ENCODE data around the gene GPNMB. TPM values are rescaled to one million over a fixed set of nuclear protein-coding genes. Genes with fewer than 3 reads are reported as not detected.
A peak's percentile ranks its signal among the peaks of the same experiment; 100 is the strongest.
"Not testable (repeated sequence)": the region's sequence is repeated elsewhere in the genome, so short reads cannot be mapped to it uniquely, and the experiment has no call there.

The GPNMB gene
- total and polyA plus RNA-seq, 5 donors: 113 to 246 (median 190) TPM

DNA sequence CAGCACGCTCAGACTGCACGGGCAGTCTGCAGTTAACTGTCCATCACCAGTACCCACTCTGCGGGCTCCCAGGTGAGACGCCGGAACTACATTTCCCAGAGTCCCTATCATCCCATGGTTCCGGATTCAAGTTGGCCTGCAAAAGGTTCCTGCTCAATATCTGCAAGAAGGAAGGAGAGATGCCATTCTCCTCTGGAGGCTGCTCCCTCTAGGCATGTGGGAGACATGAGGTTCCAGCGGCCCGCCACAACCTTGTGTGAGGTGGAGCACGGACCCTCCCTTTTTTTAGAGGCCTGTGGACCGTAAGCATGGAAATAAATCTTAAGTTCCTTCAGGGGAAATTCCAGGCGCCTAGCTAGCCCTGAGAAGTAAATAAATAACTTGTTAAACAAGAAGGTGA is 35.0 kb upstream of the GPNMB start:
- Histone ChIP-seq H3K4me1 (ENCODE audit: control insufficient read depth, insufficient read depth, low read length) (no peaks in the 10 kb centered on the region), H3K4me3 (ENCODE audit: low read length) (no peak overlapping the region), H3K27ac (ENCODE audit: low read length) (no peak overlapping the region), H3K27me3 (ENCODE audit: control insufficient read depth, insufficient read depth) (no peaks in the 10 kb centered on the region), H3K9me3 (ENCODE audit: control insufficient read depth, low read length) (no peaks in the 10 kb centered on the region)
- no peak for ATAC-seq
- WGBS: 68% methylated on average over 11 of the region's 11 CpGs
- intact Hi-C loops (cut with DNase I): no loop called here
- no peak for DNase-seq

DNA sequence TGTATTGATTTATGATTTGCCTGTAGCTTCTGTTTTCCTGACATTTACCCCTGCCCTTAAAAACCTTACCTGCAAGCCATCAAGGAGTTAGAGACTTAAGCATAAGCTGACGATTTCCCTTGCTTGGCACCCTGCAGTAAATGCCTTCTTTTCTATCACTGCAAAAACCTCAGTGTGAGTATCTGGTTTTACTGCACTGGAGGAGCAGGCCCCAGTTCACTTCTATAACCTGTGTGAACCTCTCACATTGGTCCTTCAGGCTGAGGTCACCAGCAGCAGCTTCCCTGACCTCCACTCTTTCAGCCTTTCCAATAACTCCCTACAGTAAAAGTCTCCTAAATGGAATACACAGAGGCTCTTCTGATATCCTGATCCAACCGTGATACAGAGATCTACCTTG is 34.2 kb upstream of the GPNMB start:
- no peaks in the 10 kb centered on the region for H3K27me3 ChIP-seq (ENCODE audit: control insufficient read depth, insufficient read depth)
- no peak overlapping the region for H3K27ac ChIP-seq (ENCODE audit: low read length)
- H3K4me1 ChIP-seq (ENCODE audit: control insufficient read depth, insufficient read depth, low read length): no peaks in the 10 kb centered on the region
- 91% methylated on average over 2 of the region's 2 CpGs for WGBS
- ATAC-seq (no peak), DNase-seq (no peak)
- H3K9me3 ChIP-seq (ENCODE audit: control insufficient read depth, low read length): no peaks in the 10 kb centered on the region
- intact Hi-C loops (cut with DNase I): no loop called here
- H3K4me3 ChIP-seq (ENCODE audit: low read length): no peak overlapping the region

DNA sequence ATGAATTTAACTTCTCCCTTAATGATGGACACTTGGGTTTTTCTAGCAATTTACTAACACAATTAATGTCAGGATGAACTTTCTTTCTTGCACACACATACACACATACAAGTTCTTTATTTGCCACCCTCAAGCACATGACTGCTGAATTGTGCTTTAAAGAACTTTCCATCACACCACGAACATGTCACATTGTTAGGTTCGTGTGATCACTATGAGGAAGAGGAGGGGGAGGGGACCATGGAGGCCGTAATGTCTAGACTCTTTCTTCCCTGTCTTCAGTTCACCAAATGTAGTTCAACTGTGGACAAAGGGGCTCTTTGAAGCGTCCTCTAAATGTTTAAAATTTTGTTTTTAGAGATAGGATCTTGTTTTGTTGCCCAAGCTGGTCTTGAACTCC is 33.7 kb upstream of the GPNMB start:
- 77% methylated on average over 4 of the region's 4 CpGs for WGBS
- no peaks in the 10 kb centered on the region for H3K9me3 ChIP-seq (ENCODE audit: control insufficient read depth, low read length)
- intact Hi-C loops (cut with DNase I): no loop called here
- ATAC-seq (no peak), DNase-seq (no peak)
- H3K27ac ChIP-seq (ENCODE audit: low read length): no peak overlapping the region
- no peaks in the 10 kb centered on the region for H3K27me3 ChIP-seq (ENCODE audit: control insufficient read depth, insufficient read depth)
- H3K4me3 ChIP-seq (ENCODE audit: low read length): no peak overlapping the region
- H3K4me1 ChIP-seq (ENCODE audit: control insufficient read depth, insufficient read depth, low read length): no peaks in the 10 kb centered on the region

DNA sequence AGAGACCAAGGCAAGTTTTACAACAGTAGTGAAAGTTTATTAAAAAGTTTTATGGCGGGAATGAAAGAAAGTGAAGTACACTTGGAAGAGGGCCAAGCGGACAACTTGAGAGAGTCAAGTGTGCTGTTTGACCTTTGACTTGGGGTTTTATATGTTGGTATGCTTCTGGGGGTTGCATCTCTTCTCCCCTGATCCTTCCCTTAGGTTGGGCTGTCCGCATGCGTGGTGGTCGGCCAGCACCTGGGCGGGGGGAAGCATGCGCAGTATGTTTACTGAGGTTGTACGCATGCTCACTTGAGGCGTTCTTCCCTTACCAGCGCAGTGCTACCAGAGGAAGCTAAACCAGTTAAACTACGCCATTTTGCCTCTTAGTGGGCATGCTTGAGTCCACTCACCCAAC is 32.8 kb upstream of the GPNMB start:
- DNase-seq (no peak), ATAC-seq (no peak)
- H3K4me1 ChIP-seq (ENCODE audit: control insufficient read depth, insufficient read depth, low read length): no peaks in the 10 kb centered on the region
- H3K27ac ChIP-seq (ENCODE audit: low read length): no peak overlapping the region
- H3K4me3 ChIP-seq (ENCODE audit: low read length): no peak overlapping the region
- no peaks in the 10 kb centered on the region for H3K9me3 ChIP-seq (ENCODE audit: control insufficient read depth, low read length)
- intact Hi-C loops (cut with DNase I): no loop called here
- WGBS: 96% methylated on average over 11 of the region's 11 CpGs
- H3K27me3 ChIP-seq (ENCODE audit: control insufficient read depth, insufficient read depth): no peaks in the 10 kb centered on the region

DNA sequence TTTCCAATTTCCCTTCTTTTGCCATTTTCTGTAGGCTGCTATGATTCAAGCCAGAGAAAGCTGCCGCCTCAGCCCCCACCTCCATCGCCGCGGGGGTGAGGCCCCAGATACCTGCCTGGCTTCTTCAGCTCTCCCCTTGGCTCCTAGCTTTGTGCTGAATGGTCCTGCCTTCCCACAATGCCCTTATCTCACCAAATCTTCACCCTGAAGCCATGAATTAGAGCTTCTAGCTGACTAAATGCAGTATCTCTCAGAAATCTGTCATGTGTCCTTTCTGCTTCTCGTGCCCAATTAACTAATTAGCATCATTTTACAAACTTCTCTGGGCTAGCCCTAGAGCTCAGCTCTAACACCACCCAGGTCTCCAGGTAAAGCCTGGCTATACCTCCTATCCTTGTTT is 32.2 kb upstream of the GPNMB start:
- Histone ChIP-seq H3K27me3 (ENCODE audit: control insufficient read depth, insufficient read depth) (no peaks in the 10 kb centered on the region), H3K4me1 (ENCODE audit: control insufficient read depth, insufficient read depth, low read length) (no peaks in the 10 kb centered on the region), H3K27ac (ENCODE audit: low read length) (no peak overlapping the region), H3K9me3 (ENCODE audit: control insufficient read depth, low read length) (no peaks in the 10 kb centered on the region), H3K4me3 (ENCODE audit: low read length) (no peak overlapping the region)
- DNase-seq: no peak
- 91% methylated on average over 5 of the region's 5 CpGs for WGBS
- no peak for ATAC-seq
- intact Hi-C loops (cut with DNase I): no loop called here

DNA sequence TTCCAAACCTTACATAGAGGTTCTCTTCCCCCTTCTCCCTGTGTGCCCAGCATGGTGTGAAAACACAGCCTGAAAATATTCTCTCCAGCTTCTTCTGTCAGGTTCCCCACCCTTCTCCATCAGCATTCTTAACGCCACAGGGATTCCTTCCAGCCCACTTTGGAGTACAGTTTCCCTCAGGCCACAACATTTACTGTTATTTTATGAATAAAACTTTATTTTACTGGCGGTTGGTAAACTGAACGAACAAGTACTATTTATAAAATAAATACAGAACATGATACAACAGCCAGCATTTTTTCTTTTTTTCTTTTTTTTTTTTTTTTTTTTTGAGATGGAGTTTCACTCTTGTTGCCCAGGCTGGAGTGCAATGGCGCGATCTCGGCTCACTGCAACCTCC is 31.6 kb upstream of the GPNMB start:
- Histone ChIP-seq H3K27me3 (ENCODE audit: control insufficient read depth, insufficient read depth) (no peaks in the 10 kb centered on the region), H3K9me3 (ENCODE audit: control insufficient read depth, low read length) (no peaks in the 10 kb centered on the region), H3K27ac (ENCODE audit: low read length) (no peak overlapping the region), H3K4me3 (ENCODE audit: low read length) (no peak overlapping the region), H3K4me1 (ENCODE audit: control insufficient read depth, insufficient read depth, low read length) (no peaks in the 10 kb centered on the region)
- DNase-seq (no peak), ATAC-seq (no peak)
- WGBS: 89% methylated on average over 3 of the region's 6 CpGs
- intact Hi-C loops (cut with DNase I): no loop called here

DNA sequence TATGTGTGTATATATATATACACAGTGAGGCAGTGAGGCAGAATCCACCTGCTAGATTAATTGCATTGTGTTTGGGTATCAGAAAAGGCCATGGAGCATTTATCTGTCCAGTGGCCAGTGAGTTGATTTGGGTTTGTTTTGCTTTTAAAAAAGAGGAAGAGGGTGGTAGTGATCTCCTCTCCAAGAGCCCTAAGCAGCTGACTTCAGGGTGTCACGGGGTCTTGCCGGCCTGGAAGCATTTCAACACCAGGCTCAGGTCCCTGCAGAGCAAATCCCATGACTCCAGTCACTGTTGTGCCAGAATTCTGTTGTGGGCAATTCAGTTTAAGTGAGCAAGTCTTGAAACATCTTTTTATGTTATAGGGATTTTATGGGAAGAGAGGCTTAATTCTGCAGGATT is 30.6 kb upstream of the GPNMB start:
- Histone ChIP-seq H3K27ac (ENCODE audit: low read length) (no peak overlapping the region), H3K4me1 (ENCODE audit: control insufficient read depth, insufficient read depth, low read length) (no peaks in the 10 kb centered on the region), H3K4me3 (ENCODE audit: low read length) (no peak overlapping the region), H3K9me3 (ENCODE audit: control insufficient read depth, low read length) (no peaks in the 10 kb centered on the region), H3K27me3 (ENCODE audit: control insufficient read depth, insufficient read depth) (no peaks in the 10 kb centered on the region)
- intact Hi-C loops (cut with DNase I): no loop called here
- ATAC-seq: peak; percentile 55 to 67
- peak; percentile 31 to 77 (median 67) for DNase-seq
- 38% methylated on average over 2 of the region's 2 CpGs for WGBS

DNA sequence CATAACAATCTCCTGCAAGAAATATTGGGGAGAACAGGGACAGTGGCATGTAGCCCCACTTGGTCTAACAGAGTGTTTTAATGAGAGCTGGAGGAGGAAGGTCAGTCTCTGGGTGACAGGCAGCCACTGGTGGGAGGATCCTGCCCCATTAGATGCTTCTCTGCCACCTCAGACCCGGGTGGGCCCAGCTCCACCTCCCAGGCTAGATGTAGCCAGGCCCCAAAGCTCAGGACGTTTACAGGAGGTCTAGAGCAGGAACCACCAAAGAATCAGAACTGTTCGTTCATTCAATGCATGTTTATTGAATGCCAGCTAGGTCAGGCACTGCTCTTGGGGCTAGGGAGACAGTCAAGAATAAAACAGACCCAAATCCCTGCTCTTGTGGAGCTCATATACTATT is 28.4 kb upstream of the GPNMB start:
- whole genome bisulfite sequencing: 55% methylated on average over 3 of the region's 3 CpGs
- Histone ChIP-seq H3K4me1 (ENCODE audit: control insufficient read depth, insufficient read depth, low read length) (peaks cover 4% of the 10 kb centered on the region), H3K9me3 (ENCODE audit: control insufficient read depth, low read length) (no peaks in the 10 kb centered on the region), H3K27ac (ENCODE audit: low read length) (no peak overlapping the region), H3K27me3 (ENCODE audit: control insufficient read depth, insufficient read depth) (no peaks in the 10 kb centered on the region), H3K4me3 (ENCODE audit: low read length) (no peak overlapping the region)
- intact Hi-C loops (cut with DNase I): no loop called here
- ATAC-seq (no peak), DNase-seq (peak in 1 of 3 donors; percentile 28)

DNA sequence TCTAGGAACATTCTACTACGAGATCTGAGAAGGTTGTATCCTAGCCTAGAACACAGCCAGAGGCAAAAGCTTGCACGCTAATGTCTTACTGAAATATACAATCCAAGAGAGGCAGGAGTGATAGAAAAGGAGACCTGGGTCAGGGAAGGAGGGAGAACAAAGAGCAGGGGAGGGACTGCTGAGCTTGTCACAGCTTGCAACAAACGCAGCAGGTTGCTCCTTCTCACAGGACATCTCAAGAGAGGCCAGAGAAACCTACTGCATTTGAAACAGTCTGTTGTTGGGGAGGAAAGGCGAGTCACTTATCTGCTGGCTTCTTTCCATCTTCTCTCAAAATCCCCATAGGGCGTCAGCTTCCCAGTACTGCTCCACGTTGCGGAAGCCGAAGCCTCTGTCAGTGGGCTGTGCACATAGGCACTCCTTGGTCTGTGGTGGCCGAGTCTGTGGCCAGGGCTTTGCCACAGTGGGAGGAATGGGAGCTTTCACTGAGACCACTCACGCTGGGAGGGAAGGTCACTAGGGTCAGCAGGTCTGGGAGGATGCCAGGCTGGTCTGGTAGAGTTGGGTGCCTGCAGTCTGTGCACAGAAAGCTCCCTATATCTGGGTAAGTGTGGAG is 25.8 kb upstream of the GPNMB start:
- H3K9me3 ChIP-seq (ENCODE audit: control insufficient read depth, low read length): no peaks in the 10 kb centered on the region
- H3K27ac ChIP-seq (ENCODE audit: low read length): no peak overlapping the region
- ATAC-seq (peak; percentile 67 to 85), DNase-seq (peak; percentile 23 to 58 (median 48))
- H3K4me1 ChIP-seq (ENCODE audit: control insufficient read depth, insufficient read depth, low read length): peaks cover 4% of the 10 kb centered on the region
- H3K27me3 ChIP-seq (ENCODE audit: control insufficient read depth, insufficient read depth): no peaks in the 10 kb centered on the region
- no peak overlapping the region for H3K4me3 ChIP-seq (ENCODE audit: low read length)
- intact Hi-C loops (cut with DNase I): no loop called here
- 42% methylated on average over 10 of the region's 10 CpGs for WGBS

DNA sequence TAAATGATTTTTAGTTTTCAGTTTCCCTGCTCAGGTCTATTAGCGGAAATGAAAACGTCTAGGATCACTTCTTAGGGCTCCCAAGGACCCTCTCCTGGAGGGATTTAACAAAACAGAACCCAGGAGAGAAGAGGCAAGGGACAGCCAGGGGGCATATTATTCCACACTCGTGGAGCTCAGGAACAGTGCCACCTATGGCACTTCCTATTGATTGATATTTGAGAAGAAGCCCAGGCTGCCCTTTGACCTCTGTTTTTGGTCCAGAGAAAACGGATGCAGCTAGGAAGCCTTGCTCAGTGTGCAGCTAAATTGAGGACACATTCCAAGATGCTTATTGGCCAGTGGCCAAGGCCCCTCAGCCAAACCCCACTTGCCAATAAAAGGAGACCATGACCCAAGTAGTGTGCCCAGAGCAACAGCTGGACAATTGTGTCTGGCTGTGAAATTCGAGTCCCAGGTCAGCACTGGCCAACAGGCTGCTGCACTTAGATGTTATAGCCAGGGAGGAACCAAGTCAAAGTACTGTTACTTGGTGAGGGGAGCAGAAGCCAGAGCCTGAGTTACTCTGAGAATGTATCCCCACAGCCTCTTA is 24.0 kb upstream of the GPNMB start:
- Histone ChIP-seq H3K27me3 (ENCODE audit: control insufficient read depth, insufficient read depth) (no peaks in the 10 kb centered on the region), H3K4me3 (ENCODE audit: low read length) (no peak overlapping the region), H3K4me1 (ENCODE audit: control insufficient read depth, insufficient read depth, low read length) (peaks cover 4% of the 10 kb centered on the region), H3K27ac (ENCODE audit: low read length) (no peak overlapping the region), H3K9me3 (ENCODE audit: control insufficient read depth, low read length) (no peaks in the 10 kb centered on the region)
- 37% methylated on average over 5 of the region's 5 CpGs for WGBS
- no peak for ATAC-seq
- intact Hi-C loops (cut with DNase I): no loop called here
- no peak for DNase-seq

DNA sequence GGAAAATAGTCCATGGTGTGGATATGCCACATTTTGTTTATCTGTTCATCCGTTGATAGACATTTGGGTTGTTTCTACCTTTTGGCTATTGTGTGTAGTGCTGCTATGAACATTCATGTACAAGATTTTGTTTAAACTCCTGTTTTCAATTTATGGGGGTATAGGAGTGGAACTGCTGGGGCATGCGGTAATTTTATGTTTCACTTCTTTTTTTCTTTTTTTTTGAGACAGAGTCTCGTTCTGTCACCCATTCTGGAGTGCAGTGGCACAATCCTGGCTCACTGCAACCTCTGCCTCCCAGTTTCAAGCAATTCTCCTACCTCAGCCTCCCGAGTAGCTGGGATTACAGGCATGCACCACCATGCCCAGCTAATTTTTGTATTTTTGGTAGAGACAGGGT is 22.2 kb upstream of the GPNMB start:
- H3K27me3 ChIP-seq (ENCODE audit: control insufficient read depth, insufficient read depth); DNase-seq; intact Hi-C loops (cut with DNase I); H3K27ac ChIP-seq (ENCODE audit: low read length); H3K4me1 ChIP-seq (ENCODE audit: control insufficient read depth, insufficient read depth, low read length); H3K4me3 ChIP-seq (ENCODE audit: low read length); ATAC-seq; H3K9me3 ChIP-seq (ENCODE audit: control insufficient read depth, low read length): not testable (repeated sequence)
- 86% methylated on average over 4 of the region's 4 CpGs for WGBS
